GM12892 (cell line): ENCODE results near the gene TENM4.

Source experiments
- POLR2A ChIP-seq: IDR thresholded peaks from 2 replicates; pipeline ENCODE4 v1.6.1; 2011; ENCODE audit warnings: low read depth, low read length, control low read depth
- POLR2AphosphoS5 ChIP-seq: IDR thresholded peaks from 2 replicates; pipeline ENCODE4 v1.6.1; 2011; ENCODE audit warnings: low read depth, low read length, control low read depth

DNA sequence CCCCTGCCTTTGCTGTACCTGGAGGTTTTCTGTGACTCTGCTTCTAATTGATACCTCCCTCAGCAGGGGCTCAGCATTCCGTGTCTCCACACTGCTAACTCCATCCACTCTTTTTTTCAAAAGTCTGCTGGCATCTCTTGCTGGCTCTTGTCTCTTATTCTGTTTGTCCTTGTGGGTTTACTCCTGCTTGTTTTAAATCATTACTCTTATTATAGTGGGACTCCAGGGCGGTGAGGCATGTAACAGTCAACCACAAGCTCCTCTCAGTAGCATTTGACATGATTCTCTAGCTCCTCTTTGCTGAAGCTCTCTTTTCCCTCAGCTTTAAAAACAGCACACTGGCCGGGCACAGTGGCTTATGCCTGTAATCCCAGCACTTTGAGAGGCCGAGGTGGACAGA, 605.9 kb downstream of the TENM4 start:
- TF ChIP-seq POLR2A, result no peak
- TF ChIP-seq POLR2AphosphoS5, result no peak
